ENCODE results near the gene CRIP1.

Gene CRIP1, protein sequence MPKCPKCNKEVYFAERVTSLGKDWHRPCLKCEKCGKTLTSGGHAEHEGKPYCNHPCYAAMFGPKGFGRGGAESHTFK

DNA sequence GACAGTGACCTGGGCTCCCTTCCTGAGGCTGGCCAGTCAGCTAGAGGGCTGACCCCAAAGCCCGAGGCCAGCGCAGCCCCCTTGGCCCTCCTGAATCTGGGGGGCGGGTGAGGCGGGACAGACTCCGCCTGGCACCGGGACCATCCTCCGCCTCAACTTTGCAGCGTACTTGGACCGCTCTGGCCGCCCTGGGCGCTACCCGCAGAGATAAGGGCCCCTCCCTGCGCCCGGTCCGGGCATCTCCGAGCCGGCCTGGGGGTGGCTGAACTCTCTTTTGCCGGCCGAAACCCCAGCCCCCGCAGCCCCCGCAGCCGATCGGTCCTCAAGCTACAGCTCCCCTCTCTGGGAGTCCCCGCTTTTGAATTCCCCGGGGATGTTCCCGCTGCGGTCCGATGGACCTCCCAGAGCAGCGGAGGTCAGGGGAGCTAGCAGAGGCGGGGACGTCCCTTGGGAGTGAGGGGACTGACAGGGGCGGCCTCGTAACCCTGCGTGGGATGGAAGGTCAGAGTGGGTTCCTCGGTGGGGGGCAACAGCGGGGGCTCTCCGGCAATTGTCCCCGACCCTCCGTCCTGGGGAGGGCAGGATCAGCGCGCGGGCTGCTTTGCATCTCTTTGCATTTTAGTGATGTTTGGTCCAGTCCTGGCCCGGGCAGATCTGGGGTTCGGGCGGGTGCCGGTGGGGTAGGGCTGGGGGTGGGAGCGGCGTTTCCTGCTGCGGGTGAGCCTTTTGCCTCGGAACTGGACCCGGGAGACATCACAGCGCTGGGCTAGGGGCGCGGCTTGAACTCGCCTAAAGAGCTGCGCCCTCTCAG, at the start of gene CRIP1:
Gene CRIP1 (plus strand): TSS at position 724 of the 811 bp plus-strand sequence. CDS start 374 bp downstream, outside the sequence.
- DNase-seq: no peak

DNA sequence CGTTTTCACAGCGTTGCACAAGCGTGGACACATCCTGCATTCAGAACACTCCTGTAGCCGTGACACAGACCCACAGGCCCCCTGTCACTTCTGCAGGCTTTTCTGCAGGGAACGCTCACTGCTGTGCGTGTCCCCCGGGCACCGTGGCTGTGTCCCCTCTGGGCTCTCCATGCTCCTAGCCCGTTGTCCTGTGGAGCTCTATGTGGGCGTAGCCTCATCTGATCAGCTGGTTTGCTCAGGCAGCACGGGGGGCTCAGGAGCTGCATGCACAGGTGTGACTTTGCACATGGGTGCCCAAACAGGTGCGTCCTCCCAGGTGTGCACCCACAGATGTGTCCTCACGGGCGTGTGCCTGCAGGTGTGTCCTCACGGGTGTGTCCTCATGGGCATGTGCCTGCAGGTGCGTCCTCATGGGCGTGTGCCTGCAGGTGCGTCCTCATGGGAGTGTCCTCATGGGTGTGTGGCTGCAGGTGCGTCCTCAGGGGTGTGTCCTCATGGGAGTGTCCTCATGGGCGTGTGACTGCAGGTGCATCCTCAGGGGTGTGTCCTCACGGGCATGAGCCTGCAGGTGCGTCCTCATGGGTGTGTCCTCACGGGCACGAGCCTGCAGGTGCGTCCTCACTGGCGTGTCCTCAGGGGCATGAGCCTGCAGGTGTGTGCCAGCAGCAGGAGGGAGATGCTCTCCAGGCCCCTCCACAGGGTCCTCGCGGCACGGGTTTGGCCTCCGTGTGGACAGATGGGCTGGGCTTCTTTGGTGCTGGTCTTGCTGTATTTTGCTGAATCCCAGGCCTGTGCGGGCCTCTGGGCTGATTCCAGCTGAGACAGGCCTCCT, 49.6 kb upstream of the CRIP1 start:
- no peak for DNase-seq

DNA sequence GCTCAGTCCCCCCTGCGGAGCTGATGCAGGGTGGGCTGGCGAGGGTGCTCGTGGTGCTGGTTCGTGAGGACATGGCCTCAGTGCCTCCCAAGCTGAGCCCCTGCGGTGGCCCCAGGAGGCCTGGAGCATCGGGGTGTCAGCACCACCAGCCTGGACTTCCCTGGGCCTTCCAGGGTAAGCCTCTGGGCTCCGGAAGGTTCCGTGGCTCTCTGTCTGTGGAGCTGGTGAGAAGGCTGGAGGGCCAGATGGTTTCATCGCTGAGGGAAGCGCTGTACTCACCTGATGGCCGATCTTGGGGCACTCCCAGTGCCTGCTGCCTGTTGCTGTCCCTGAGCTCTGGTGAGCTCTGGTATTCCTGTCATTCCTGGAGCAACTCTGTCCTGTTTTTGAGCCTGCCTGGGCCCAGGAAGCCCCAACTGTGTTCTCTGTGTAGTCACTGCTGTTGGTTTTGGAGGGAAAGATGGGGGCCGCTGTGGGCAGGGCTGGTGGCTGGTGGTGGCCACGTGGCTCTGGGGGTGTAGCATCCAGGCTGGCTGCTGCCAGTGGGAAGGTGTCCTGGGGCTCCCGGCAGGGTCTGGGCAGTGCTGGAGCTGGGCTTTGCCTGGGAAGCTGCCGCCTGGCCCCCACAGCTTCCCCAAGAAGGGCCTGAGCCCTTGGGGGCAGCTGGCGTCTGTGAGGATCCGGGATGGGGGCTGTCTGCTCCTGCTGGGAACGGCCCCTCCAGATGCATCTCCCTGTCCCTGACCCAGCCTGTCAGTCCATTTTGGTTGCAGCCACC, 48.8 kb upstream of the CRIP1 start:
- DNase-seq: no peak

DNA sequence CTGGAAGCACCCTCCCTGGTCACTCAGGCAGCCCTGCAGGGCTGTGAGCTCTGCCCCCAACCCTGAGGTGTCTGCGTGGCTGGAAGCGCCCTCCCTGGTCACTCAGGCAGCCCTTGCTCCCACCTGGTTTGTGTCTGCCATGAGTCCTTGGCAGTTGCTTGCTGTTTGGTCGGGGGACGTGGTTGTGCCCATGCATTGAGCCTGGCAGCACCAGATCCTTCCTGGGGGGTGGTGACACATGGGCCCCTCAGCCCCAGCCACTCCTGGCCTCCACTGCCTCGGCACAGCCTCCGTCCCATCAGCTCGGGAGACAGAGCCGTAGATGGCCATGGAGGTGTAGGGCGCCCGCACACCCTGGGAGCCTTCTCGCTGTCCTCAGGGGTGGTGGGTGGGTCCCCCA, 47.5 kb upstream of the CRIP1 start:
- no peak for DNase-seq

DNA sequence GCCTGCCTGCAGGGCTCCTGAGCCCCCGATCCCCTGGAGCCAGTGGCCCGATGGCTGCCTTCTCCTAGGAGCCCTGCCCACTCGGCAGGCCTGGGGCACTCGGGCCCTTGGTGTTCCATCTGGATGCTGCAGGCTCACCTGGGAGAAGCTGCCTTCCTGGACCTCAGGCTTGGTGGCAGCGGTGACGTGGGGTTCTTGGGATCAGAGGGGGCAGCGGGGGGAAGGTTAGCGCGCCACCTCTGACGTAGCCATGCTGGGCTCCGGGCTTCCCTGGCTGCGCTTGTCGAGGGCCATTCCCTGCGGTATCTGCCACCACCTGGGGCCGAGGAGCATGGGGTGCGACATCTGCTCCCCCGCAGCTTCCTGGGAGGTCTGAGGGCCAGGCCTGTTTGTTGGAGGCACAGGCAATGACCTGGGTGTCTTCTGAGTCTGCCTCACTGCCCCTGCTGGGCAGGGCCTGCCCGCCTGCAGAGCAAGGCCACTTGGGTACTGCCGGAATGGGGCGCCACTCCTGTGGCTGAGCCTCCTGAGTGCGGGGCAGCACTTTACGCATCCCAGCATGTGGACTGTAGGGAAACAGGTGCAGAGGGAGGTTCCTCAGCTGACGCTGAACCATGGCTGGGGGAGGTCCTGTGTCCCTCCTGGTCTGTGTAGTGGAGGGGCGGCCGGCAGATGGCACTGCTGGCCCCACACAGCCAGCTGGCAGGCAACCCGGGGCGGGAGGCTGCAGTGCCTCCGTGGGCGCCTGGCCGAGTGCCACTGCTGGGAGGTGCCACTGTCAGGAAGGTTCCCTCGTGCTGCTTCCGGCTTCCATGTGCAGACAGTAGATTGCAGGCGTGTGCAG, 46.8 kb upstream of the CRIP1 start:
- DNase-seq: no peak

DNA sequence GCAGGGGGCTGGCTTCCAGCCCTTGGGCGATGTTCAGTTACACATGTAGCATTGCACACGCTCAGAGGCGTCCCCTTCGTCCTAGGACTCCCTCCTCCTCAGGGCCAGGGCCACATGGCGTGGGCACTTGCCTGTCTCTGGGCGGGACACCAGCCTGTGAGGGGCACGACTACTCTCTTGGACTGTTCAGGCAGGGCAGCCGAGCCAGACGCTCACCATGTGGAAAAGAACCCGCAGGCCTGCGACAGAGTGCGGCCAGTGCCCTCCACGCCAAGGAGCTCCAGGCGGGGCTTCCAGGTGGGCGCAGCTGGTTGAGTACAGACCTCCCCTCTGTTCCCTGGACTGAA, 46.2 kb upstream of the CRIP1 start:
- no peak for DNase-seq

DNA sequence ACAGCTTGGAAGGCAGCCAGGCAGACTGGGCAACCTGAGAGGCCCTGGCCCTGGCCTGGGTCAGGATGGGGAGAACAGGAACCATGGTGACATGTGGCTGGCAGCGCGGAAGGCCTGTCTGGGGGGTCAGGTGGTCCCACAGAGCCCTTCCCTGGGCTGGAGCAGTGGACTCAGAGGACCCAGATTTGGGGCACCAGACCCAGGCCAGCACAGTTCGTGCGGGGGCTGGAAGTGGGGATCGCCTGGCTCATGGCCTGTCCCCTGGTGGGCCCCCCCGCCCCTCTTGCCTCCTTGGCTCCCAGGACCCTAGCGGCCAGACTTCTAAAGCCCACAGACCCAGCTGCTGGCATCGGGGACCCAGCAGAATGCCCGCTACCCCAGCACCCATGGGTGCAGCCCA, 45.7 kb upstream of the CRIP1 start:
- DNase-seq: no peak

DNA sequence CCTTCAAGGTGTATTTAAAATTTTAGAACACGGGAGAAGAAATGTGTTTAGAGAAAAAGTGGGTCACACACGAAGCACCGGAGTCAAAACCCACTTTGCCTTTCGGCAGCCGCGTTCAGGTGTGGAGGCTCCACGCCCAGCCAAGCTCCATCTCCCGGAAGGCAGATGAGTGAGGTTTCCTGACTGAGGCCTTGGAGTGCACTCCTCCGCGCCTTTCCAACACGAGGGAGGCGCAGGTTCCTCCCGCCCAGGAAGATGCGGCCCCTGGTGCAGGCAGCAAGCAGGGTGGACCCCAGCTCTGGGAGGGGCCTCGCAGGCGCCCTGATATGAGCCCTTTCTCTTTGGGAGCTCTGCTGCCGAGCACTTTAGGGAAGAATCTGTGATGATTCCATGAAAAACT, 44.6 kb upstream of the CRIP1 start:
- DNase-seq: no peak

DNA sequence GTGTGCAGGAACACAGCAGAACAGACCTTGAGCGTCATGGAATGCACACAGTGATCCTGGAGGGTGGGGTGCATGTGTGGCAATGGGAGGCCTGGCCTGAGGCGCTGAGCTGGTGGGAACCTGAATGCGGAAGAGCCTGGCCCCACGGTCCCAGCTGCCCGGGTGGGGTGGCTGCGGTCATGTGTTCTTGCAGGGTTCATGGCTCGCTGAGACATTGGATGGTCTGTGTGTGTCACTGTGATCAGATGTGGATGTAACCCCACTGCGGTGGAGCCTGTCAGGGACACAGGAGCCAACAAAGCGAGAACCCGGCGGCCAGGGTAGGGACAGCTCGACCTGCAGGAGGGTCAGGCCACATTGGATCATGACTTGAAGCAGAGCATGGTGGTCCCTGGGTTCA, 43.9 kb upstream of the CRIP1 start:
- no peak for DNase-seq

DNA sequence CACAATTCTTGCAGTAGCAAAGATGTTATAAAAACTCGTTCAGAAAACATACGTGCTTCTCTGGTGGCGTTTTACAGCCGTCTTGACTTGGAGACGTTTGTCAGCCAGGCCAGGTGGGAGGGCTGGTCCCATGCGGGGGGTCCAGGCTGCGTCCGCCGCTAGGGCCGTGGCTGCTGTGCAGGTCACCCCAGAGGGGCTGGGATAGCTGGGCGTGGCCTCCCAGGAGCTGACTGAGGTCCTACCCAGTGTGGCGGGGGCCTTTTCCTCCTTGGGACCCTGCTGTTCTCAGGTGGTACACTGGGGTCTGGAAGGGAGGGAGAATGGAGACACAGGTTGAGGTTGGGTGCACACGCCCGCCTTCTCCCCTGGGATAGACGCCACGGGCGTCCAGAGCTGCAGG, 41.8 kb upstream of the CRIP1 start:
- no peak for DNase-seq

DNA sequence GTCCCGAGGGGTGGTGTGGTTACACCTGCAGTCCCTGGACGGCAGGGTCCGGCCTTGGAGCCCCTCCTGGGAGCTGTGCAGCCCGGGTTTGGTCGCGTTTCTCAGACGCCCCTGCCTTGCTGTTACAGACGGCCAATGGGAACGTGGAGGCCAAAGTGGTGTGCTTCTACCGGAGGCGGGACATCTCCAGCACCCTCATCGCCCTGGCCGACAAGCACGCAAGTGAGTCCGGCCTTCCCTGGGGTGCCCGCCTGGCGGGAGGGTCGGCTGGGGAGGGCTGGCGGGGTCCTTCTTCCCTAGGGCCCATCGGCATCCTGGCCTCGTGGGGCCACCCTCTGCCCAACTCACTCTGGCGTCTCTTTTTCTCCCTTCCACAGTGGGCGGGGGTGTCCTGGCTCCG, 41.4 kb upstream of the CRIP1 start:
- no peak for DNase-seq

DNA sequence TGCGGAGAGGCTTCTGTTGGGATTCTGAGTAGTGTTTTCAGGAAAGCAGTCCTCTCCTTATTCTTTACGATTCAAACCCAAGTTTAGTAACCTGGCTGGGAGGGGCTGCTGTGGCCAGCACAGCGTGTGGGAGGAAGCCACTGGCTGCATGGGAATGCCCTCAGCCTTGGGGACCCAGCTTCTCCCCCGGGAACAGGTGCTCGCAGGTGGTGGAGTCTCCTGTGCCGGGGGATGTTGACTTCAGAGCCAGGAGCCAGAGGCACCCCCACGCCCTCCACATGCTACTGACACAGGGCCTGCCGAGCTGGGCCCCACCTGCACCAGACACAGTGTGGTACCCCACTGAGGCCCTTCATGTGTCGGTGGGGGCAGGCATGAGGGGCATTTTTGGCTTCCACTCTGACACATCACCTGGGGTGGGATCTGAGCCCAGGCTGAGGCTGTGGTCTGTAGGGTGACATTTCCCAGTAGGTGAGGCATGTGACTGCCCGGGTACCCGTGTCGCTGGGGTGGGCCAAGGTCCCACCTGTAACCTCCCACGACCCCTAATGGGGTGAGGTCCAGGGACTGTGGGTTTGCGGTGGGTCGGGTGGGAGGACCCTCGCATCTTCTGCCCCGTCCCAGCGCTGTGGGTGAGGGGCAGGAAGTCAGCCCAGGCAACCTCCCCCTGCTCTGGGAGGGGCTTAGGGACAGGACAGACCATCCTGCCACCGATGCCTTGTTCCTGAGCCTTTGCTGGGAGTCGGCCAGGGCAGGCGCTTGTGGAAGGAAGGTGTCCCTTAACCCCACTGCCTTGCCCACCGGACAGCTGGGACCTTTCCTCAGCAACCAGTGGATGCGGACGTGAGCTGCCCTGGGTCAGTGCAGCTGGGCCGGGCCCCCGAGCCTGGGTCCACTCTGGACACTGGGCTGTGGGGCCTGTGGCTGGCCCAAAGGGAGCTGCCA, 40.5 kb upstream of the CRIP1 start:
- DNase-seq: no peak

DNA sequence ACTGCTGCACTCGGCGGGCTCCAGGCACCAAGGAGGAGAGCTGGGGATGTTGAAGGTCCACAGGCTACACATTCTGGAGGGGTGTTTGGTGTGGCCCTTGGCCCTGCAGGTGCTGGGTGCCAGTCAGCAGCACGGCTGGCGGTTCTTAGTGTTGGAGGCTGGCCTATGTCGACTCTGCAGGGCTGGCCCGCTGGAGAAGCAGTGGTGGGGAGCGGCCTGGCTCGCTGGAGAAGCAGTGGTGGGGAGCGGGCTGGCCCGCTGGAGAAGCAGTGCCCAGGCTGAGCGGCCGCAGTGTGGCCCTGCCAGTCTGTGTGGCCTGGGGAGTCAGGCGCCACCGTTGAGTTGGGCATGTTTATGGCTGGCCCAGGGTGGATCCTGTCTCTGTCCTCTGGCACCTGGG, 39.7 kb upstream of the CRIP1 start:
- no peak for DNase-seq

DNA sequence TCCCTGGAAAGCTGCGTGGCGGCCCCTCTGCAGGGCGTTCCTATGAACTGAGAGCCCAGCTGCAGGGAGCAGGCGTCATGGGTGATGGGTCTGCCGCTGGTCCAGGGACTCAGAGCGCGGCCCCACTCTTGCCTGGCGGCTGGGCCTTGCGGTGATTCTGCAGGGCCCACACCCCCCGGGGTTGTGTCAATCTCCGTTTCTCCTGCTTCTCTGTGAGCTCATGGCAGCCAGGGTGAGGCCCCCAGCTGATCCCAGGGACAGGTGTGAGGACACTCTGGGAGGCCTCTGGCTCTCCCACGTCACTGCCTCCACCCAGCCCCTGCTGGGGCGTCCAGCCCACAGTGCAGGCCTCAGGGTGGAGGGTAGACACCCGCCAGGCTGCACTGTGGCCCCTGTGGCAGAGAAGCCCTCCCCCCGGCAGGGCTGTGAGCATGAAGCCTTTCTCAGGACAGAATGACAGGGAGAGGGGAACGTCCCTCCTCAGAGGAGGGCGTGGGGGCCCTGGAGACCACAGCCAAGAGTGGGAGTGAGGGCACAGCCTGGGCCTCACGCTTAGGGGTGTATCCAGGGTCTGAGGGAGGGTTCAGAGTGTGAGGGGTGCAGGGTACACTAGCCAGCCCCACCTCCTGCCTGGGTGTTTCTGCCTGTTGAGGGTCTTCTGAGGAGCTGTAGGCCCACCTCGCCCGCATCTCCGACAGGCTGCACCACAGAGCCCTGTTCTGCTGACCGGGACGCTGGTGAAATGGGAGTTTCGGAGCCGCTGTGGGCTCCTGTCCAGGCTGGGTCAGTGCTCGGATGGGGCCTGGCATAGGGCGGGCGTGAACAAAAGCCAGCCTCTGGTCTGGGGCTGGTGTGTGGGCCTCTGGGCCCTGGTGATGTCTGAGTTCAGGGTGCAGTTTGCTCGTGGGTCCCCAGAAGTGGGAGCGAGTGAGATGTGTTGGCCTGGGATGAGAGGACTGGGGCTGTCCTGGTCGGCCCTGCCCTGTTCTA, 38.7 kb upstream of the CRIP1 start:
- no peak for DNase-seq

DNA sequence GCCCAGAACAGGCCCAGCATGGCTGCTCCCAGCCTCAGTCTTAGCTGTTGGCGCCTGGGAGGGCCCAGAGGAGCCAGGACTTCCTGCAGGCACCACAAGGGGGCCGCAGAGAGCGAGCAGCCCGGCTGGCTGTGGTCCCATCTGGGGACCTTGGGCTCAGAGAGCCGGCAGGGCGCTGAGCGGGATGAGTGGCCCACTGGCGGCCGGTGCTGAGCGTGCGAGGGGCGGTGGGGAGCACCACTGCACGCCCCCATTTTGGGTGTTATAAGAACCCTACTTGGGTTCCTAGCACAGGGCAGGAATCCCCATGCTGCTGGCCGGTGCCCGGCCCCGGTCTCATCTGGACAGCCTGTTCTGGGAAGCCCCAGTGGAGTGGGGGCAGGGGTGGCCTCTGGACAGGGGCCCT, 38.0 kb upstream of the CRIP1 start:
- DNase-seq: peak; percentile 63

DNA sequence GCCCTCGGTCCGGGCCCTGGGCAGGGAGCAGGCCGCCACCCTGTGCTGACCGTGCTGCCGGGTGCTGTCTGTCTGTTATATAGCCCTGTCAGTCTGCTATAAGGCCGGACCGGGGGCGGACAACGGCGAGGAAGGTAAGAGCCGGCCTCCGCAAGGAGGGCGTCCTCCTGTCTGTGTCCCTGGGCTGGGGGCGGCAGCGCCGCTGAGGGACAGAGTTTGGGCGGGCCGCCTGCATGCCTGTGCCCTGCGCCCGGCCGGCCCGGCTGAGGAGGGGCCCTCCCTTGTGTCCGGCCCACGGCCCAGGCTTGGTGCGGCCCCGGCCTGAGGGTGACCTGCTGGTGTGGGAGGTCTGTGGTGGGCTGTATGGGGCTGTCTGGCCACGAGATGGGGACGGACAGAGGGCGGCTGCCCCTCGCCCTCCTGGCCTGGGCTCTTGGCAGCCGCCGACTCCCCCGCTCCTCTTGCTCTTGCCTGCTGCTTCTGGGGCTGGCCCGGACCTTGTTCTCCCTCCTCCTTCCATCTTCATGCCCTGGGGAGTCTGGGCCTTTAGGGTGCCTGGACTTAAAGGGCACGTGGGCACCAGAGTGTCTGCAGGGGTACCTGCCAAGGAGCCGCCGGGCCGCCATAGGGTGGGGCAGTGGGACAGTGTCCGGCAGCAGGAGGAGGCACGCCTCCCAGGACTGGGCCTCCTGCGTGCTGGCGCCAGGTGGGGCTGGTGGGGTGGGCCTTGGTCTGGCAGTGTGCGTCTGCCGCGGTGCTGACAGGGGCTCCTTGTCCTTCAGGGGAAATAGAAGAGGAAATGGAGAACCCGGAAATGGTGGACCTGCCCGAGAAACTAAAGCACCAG, 37.2 kb upstream of the CRIP1 start:
- DNase-seq: no peak

DNA sequence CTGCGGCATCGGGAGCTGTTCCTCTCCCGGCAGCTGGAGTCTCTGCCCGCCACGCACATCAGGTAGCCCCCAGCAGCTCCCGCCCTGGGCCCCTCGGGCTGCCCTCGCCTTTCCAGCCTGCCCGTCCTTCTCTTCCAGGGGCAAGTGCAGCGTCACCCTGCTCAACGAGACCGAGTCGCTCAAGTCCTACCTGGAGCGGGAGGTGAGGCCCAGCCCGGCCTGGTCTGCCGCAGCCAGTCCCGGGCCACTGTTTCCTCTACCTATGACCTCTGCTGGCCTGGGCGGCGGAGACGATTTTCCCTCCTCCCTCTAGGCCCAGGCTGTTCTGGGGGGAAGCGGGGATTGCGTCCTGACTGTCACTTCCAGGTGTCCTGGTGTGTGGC, 36.6 kb upstream of the CRIP1 start:
- DNase-seq: no peak

DNA sequence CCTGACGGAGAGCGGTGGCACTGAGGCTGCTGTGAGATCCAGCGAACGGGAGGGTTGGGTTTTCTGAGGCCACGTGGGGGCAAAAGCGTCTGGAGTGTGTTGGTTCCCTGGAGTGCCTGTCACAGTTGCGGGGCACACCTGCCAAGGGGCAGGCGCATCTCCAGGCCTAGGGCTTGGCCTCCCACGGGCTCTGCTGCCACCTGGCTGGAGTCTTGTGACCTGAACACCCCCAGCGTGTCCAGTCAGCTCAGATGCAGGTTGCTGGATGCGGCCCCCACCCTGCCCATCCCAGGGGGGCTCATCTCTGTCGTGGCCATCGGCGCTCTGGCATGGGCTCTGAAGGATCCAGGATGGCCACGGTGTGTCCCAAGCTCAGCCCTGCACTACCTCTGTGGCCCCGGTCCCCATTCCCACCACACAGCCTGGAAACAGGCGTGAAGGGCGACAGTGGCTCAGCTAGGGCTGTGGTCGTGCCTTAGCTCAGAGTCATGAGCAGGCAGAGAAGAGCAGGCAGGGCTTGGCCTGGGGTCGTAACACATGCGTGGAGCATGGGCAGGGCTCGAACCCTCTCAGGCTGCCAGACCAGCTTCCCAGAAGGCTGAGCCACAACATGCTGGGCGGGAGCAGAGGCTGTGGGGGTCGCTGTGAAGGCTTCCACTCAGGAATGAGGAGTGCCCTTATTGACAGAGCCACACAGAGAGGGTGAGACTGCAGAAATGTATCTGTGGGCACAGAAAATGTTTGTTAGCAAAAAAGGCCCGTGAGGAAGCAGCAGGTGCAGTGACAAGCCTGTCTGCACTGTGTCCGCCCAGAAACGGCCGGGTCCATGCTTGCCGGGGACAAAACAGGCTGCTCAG, 35.6 kb upstream of the CRIP1 start:
- DNase-seq: no peak

Measured in activated CD4-positive, CD25-positive, alpha-beta regulatory T cell treated with anti-CD3 and anti-CD28 coated beads, Interleukin-2, amount 50 U/mL, for 72 hours (primary cell).